Common myeloid progenitor, CD34-positive (primary cell): Measurements from ENCODE around the gene PTPRZ1.

ENCODE experiments used
- CTCF ChIA-PET: fragments of 350-600 bp; sonication (Branson Sonifier 250); formaldehyde crosslinking; loops from one replicate; lab custom pipeline; 2021; ENCODE audit warnings: antibody characterized with exemption; lab: Charles Lee
- POLR2A ChIA-PET: fragments of 350-600 bp; sonication (Branson Sonifier 250); formaldehyde crosslinking; loops from one replicate; lab custom pipeline; 2021; ENCODE audit warnings: antibody characterized with exemption; lab: Charles Lee
- DNase-seq, 3 donors: peaks; one replicate each; pipeline versions ENCODE4 v3.0.0 to v3.0.0-alpha.2; 2013
- H3K27ac ChIP-seq, 2 experiments: 1 replicate in 1 of 2; 2 replicates in 1 of 2; pipeline ENCODE4 v1.7.0; 2013; ENCODE audit warnings: inconsistent platforms in 2 of 2, low read length in 2 of 2, mild to moderate bottlenecking in 2 of 2, low read depth in 1 of 2, moderate library complexity in 1 of 2; ENCODE audit not compliant: severe bottlenecking in 2 of 2, insufficient read depth in 1 of 2, poor library complexity in 1 of 2
- H3K27me3 ChIP-seq, 5 experiments: replicated peaks in 2 of 5; 1 replicate in 3 of 5; 2 replicates in 2 of 5; pipeline versions ENCODE4 v1.6.1 to v1.7.0; 2013; ENCODE audit warnings: low read length in 4 of 5, mild to moderate bottlenecking in 2 of 5, moderate library complexity in 2 of 5, inconsistent platforms in 1 of 5; ENCODE audit not compliant: insufficient read depth in 5 of 5, control insufficient read depth in 4 of 5
- H3K36me3 ChIP-seq, 4 experiments: 1 replicate in 2 of 4; 2 replicates in 2 of 4; pipeline versions ENCODE4 v1.6.1 to v1.7.0; 2013; ENCODE audit warnings: low read length in 3 of 4, control low read depth in 1 of 4, mild to moderate bottlenecking in 1 of 4; ENCODE audit not compliant: control insufficient read depth in 4 of 4, insufficient read depth in 4 of 4
- H3K4me1 ChIP-seq, 4 experiments: 1 replicate in 3 of 4; 2 replicates in 1 of 4; pipeline versions ENCODE4 v1.6.1 to v1.7.1; 2013; ENCODE audit warnings: low read length in 3 of 4, mild to moderate bottlenecking in 3 of 4, control low read depth in 1 of 4, inconsistent platforms in 1 of 4, moderate library complexity in 1 of 4; ENCODE audit not compliant: control insufficient read depth in 4 of 4, insufficient read depth in 4 of 4; ENCODE audit errors: control extremely low read depth in 1 of 4
- H3K4me3 ChIP-seq, 7 experiments: 1 replicate in 4 of 7; 2 replicates in 3 of 7; pipeline versions ENCODE4 v1.5.1 to v1.7.0; 2013; ENCODE audit warnings: mild to moderate bottlenecking in 7 of 7, low read length in 6 of 7, moderate library complexity in 6 of 7, inconsistent platforms in 2 of 7, low read depth in 2 of 7, control low read depth in 1 of 7; ENCODE audit not compliant: insufficient read depth in 4 of 7, control insufficient read depth in 1 of 7; ENCODE audit errors: extremely low read depth in 1 of 7
- H3K9me3 ChIP-seq, 5 experiments: 1 replicate in 4 of 5; 2 replicates in 1 of 5; pipeline versions ENCODE4 v1.6.1 to v1.7.1; 2013; ENCODE audit warnings: low read length in 4 of 5, mild to moderate bottlenecking in 2 of 5, inconsistent platforms in 1 of 5, low read depth in 1 of 5, moderate library complexity in 1 of 5; ENCODE audit not compliant: control insufficient read depth in 4 of 5, insufficient read depth in 2 of 5; ENCODE audit errors: control extremely low read depth in 1 of 5
- WGBS: methylation state at CpG from one replicate; pipeline ENCODE4 v1.1.5; 2013; ENCODE audit not compliant: insufficient coverage; 5-methylcytosine and 5-hydroxymethylcytosine counted together

PTPRZ1 gene

DNA sequence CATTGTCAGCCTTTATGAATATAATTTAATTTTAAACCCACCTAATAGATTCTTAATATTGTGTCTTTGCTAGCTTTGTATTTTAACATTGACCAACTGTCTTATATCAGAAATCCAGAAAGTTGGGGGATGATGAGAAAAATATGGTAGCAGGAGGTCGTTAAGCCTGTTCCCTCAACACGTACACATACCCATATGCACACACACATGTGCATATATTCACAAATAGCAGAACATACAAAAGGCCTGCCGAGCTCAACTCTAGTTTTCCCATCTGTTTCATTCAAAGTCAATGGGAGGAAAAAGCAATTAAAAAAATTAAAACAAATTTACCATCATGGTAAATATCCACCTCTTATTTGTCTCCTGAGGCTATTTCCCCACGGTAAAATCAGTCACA, 25.9 kb upstream of the PTPRZ1 start:
- Histone ChIP-seq H3K27me3 (no peaks in the 10 kb centered on the region), H3K4me3 (no peak overlapping the region), H3K27ac (no peak overlapping the region), H3K36me3 (no peaks in the 10 kb centered on the region), H3K4me1 (no peaks in the 10 kb centered on the region), H3K9me3 (peaks cover 0 to 2% (median 0%) of the 10 kb centered on the region in 5 experiments)
- ChIA-PET POLR2A (no interaction called here), CTCF (no interaction called here)
- 100% methylated on average over 1 of the region's 4 CpGs for WGBS
- DNase-seq, result no peak

DNA sequence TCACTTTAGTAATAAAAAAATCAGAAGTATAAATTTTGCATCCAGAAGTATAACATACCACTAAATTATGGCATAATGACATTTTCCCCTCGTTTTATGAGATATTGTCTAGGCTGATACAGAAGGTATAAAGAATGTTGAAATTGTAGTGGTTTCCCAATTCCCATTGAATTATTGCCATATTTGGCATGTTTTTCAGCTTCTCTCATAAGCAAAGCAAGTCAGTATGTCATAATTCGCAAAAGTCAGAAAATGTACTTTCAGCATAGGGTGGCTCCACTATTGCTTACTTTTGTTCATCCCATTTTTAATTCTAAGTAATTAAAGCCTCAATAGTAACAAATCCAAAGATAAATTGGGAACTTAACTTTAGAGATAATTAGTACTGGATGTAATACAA, 19.7 kb upstream of the PTPRZ1 start:
- H3K36me3 ChIP-seq, result no peaks in the 10 kb centered on the region
- peaks cover 0 to 2% (median 0%) of the 10 kb centered on the region in 5 experiments for H3K9me3 ChIP-seq
- no peaks in the 10 kb centered on the region for H3K27me3 ChIP-seq
- no peak for DNase-seq
- POLR2A ChIA-PET, result no interaction called here
- H3K4me3 ChIP-seq, result no peak overlapping the region
- no peaks in the 10 kb centered on the region for H3K4me1 ChIP-seq
- no CpG with 5 or more reads among the region's 2 CpGs for WGBS
- CTCF ChIA-PET, result no interaction called here
- H3K27ac ChIP-seq, result no peak overlapping the region

DNA sequence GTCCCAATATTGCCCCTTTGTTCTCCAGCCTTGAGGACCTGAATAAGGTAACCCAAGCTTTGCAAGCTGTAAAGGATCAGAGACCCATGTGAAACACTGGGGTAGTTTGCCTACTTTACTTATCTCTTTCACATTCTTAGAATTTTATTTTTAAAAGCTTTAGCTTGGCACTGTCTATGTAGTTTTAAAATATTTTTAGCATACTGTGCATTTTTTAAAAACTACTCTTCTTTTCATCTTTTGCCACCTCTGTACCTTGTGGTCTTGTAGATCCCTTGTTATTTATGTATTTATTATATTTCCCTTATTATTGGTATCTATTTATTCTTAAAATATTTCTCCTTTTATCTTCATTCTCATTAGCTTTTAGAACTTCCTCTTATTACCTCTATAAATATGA, 12.0 kb upstream of the PTPRZ1 start:
- Histone ChIP-seq H3K27me3 (peaks cover 0 to 3% (median 0%) of the 10 kb centered on the region in 5 experiments), H3K4me3 (no peak overlapping the region), H3K9me3 (no peaks in the 10 kb centered on the region), H3K4me1 (no peaks in the 10 kb centered on the region), H3K27ac (no peak overlapping the region), H3K36me3 (no peaks in the 10 kb centered on the region)
- ChIA-PET CTCF (no interaction called here), POLR2A (no interaction called here)
- DNase-seq, result no peak

DNA sequence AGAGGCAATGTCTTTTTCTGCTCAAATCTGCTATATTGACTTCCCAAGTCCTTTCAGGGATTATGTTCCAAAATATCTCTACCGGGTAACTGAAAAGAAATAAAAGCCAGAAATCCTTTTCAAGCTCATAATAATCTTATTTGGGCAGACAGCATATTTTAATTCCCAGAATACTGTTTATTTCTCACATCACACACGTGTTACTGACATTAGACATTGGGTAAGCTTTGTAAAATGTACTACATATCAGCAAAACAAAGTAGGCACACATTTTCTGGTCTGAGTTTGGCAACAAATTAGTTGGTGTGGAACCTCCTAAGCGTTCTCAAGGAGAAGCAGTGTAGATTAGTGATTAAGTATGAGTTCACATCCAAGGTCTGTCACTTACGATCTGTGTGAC, 10.4 kb upstream of the PTPRZ1 start:
- Histone ChIP-seq H3K27ac (no peak overlapping the region), H3K9me3 (no peaks in the 10 kb centered on the region), H3K4me3 (no peak overlapping the region), H3K4me1 (no peaks in the 10 kb centered on the region), H3K27me3 (peaks cover 0 to 4% (median 0%) of the 10 kb centered on the region in 5 experiments), H3K36me3 (no peaks in the 10 kb centered on the region)
- POLR2A ChIA-PET, result no interaction called here
- 93% methylated on average over 3 of the region's 4 CpGs for WGBS
- CTCF ChIA-PET, result no interaction called here
- no peak for DNase-seq

DNA sequence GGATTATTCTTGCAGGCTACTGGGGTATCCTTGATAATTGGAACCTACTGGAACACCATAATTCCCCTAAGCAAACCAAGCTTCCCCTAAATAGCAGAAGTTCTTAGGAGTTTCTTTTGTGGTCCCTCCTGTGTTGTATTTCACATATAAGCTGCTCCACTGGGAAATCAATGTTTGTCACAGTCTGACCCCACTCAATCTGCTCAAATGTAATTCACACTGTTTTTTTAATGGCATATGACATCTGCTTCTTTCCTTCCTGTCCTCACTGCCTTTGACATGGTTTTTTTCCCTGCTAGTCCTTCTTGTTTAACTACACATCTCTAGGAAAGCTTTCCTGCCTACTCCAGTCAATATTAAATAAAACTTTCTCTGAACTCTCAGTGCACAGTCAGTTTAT, 1.8 kb upstream of the PTPRZ1 start:
- peaks cover 24 to 68% (median 38%) of the 10 kb centered on the region in 5 experiments for H3K27me3 ChIP-seq
- no peaks in the 10 kb centered on the region for H3K36me3 ChIP-seq
- CTCF ChIA-PET, result no interaction called here

DNA sequence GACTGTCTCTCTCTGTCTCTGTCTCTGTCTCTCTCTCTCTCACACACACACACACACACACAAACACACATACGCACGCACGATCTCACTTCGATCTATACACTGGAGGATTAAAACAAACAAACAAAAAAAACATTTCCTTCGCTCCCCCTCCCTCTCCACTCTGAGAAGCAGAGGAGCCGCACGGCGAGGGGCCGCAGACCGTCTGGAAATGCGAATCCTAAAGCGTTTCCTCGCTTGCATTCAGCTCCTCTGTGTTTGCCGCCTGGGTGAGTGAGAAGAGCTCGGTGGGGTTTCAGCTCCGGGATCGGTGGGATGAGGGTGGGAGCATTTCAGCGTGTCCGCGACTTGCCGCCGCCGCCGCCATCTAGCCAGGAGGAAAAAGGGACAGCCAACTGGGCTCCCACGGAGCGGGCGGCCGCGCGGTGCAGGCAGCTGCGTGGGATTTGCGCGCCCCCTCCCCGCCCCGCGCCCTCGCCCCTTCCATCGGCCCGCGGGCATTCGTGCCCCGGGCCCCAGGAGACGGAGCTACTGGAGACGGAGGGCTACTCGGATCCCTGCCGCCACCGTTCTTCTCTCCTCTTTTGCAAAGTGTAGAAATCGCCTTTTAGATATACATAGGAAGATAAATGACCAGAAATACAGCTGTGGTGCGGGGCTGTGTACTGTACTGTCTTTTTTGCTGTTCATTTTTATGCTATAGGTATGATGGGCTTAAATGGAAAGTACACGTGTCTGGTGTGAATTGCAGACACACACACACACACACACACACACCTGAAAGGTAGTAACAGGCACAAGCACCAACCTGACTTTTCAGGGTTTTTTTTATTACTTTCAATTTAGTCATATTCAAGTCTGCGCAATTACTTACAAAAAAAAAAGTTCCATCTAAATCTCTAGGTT, 581 bp downstream of the PTPRZ1 start:
- peaks cover 0 to 2% (median 0%) of the 10 kb centered on the region in 5 experiments for H3K9me3 ChIP-seq
- H3K27ac ChIP-seq, result no peak overlapping the region
- WGBS, result 0% methylated on average over 24 of the region's 51 CpGs
- CTCF ChIA-PET, result no interaction called here
- peaks cover 0 to 16% (median 10%) of the 10 kb centered on the region in 4 experiments for H3K4me1 ChIP-seq
- peaks cover 28 to 76% (median 41%) of the 10 kb centered on the region in 5 experiments for H3K27me3 ChIP-seq
- DNase-seq, result peak in 2 of 3 donors; percentile 25 to 27
- H3K4me3 ChIP-seq, result peak overlapping the region in 6 of 7 experiments; percentile 16 to 72 (median 56)
- POLR2A ChIA-PET, result no interaction called here
- no peaks in the 10 kb centered on the region for H3K36me3 ChIP-seq

More for the DNA sequence above, 1.8 kb upstream of the PTPRZ1 start:
- peaks cover 0 to 16% (median 10%) of the 10 kb centered on the region in 4 experiments for H3K4me1 ChIP-seq
- POLR2A ChIA-PET, result no interaction called here
- no peak overlapping the region for H3K4me3 ChIP-seq
- H3K9me3 ChIP-seq, result peaks cover 0 to 2% (median 0%) of the 10 kb centered on the region in 5 experiments
- H3K27ac ChIP-seq, result no peak overlapping the region
- no peak for DNase-seq

DNA sequence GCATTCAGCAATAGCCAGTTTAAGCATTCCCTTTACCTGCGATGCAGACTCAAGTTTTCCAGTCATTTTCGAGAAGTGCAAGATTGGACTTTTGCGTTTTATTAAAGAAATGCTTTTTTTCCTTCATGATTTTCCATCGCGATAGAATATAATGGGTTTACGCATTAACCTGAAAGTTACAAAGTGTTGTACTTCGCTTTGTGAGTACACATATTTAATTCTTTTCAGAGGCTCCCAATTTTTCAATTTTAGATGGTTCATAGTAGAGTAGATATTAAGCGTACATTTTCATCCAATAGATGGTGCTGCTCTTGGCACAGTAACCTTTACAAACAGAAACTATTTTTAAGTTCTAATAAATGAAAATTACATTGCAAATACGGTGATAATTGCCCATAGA, 1.3 kb downstream of the PTPRZ1 start:
- Histone ChIP-seq H3K27ac (no peak overlapping the region), H3K9me3 (peaks cover 0 to 3% (median 0%) of the 10 kb centered on the region in 5 experiments), H3K4me3 (peak overlapping the region in 2 of 7 experiments; percentile 55 to 71), H3K4me1 (peaks cover 0 to 16% (median 10%) of the 10 kb centered on the region in 4 experiments), H3K36me3 (no peaks in the 10 kb centered on the region), H3K27me3 (peaks cover 28 to 80% (median 39%) of the 10 kb centered on the region in 5 experiments)
- ChIA-PET POLR2A (no interaction called here), CTCF (no interaction called here)
- DNase-seq, result peak in 2 of 3 donors; percentile 11 to 21
- WGBS, result no CpG with 5 or more reads among the region's 9 CpGs
